HG02938 (cell line): ENCODE results near the gene ASXL1.
A peak's percentile ranks its signal among the peaks of the same experiment; 100 is the strongest.
"Not testable (repeated sequence)": the region's sequence is repeated elsewhere in the genome, so short reads cannot be mapped to it uniquely, and the experiment has no call there.

ENCODE experiments used
- ATAC-seq: cut with Tn5 transposase; IDR thresholded peaks from one replicate; pipeline ENCODE4 v1.9.1; 2021; ENCODE audit warnings: mild to moderate bottlenecking, moderate library complexity; ENCODE audit not compliant: unreplicated experiment

ASXL1 gene

GRCh38 chr20:32336918-32337347 lies 21.2 kb upstream of the ASXL1 start:
- no peak for ATAC-seq

GRCh38 chr20:32337937-32338661 lies 20.0 kb upstream of the ASXL1 start:
- ATAC-seq = no peak

- ATAC-seq = no peak
Observed at GRCh38 chr20:32338665-32339064, 19.5 kb upstream of the ASXL1 start.

- no peak for ATAC-seq
Observed at GRCh38 chr20:32339116-32339515, 19.0 kb upstream of the ASXL1 start.

GRCh38 chr20:32341053-32341452 lies 17.1 kb upstream of the ASXL1 start:
- ATAC-seq = not testable (repeated sequence)

GRCh38 chr20:32343439-32343838 lies 14.7 kb upstream of the ASXL1 start:
- no peak for ATAC-seq

- no peak for ATAC-seq
Observed at GRCh38 chr20:32344835-32345506, 13.2 kb upstream of the ASXL1 start.

- no peak for ATAC-seq
Observed at GRCh38 chr20:32348207-32348606, 9.9 kb upstream of the ASXL1 start.

- ATAC-seq = no peak
Observed at GRCh38 chr20:32350421-32350820, 7.7 kb upstream of the ASXL1 start.

GRCh38 chr20:32352121-32352720 lies 5.9 kb upstream of the ASXL1 start:
- no peak for ATAC-seq

- no peak for ATAC-seq
Observed at GRCh38 chr20:32353848-32354496, 4.2 kb upstream of the ASXL1 start.

GRCh38 chr20:32354592-32355416 lies 3.3 kb upstream of the ASXL1 start:
- ATAC-seq = no peak

- ATAC-seq = peak; percentile 31
Observed at GRCh38 chr20:32355417-32355841, 2.7 kb upstream of the ASXL1 start.

GRCh38 chr20:32355907-32356621 lies 2.1 kb upstream of the ASXL1 start:
- not testable (repeated sequence) for ATAC-seq

GRCh38 chr20:32356622-32357374 lies 1.3 kb upstream of the ASXL1 start:
- no peak for ATAC-seq

- ATAC-seq = no peak
Observed at GRCh38 chr20:32357375-32357868, 709 bp upstream of the ASXL1 start.

- no peak for ATAC-seq
Observed at GRCh38 chr20:32358632-32358882, 426 bp downstream of the ASXL1 start.

GRCh38 chr20:32358883-32359632 lies 927 bp downstream of the ASXL1 start:
- no peak for ATAC-seq
